ENCODE results near the gene HPSE.
"Not testable (repeated sequence)": the region's sequence is repeated elsewhere in the genome, so short reads cannot be mapped to it uniquely, and the experiment has no call there.

HPSE gene

GRCh38 chr4:83335701-83336100, 1.1 kb upstream of the HPSE start:
- no peak for DNase-seq (ENCODE audit: low read depth)
- no peak for TF ChIP-seq CTCF (conservative IDR thresholded peaks at IDR 0.05; ENCODE audit: low read depth, low read length)
- H3K4me3 ChIP-seq (ENCODE audit: low read depth, low read length): no peak overlapping the region

DNA sequence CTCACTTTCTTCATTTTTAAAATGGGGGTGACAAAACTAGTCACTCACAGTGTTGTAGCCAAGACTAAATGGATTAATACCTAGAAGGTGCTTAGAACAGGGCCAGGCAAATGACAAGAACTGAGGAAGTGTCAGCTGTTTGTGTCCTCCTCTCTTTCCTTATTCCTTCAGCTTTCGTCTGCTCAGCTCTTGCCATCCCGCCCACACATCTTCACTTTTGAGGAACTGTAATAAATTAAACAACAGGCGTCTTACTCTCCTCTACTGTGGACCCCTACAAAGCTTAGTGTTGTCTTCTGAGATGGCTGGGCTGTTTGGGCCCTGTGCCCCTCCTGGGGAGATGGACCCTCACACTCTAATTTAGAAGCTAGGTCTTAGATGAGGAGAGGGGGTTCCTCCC, 2.7 kb downstream of the HPSE start:
- no peak for TF ChIP-seq CTCF (conservative IDR thresholded peaks at IDR 0.05; ENCODE audit: low read depth, low read length)
- DNase-seq (ENCODE audit: low read depth): no peak
- no peak overlapping the region for H3K4me3 ChIP-seq (ENCODE audit: low read depth, low read length)

DNA sequence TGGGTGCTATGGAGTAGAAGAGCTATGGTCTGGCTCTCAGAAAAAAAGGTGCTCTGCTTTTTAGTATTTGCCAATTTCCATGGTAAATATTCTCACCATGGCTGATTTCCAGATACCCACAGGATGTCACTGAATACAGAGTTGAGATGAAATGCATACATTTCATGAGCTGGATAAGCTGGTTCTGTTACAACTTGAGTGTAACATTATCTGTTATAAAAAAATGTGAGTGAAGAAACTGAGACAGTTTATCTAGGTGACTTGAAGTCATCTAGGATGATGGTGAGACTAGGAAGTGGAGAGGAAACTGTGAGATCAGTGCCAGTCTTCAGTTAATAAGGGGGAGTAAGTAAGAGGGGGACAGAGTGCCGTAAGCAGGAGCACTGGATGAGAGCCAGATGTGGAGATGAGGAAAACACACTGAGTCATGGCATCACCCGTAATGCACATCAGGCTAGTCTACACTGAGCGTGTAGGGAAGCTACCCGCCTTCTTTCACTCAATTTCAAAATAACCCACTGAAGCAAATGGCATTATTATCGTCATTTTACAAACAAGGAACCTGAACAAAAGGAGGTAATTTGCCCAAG, 5.0 kb downstream of the HPSE start:
- no peak for TF ChIP-seq CTCF (conservative IDR thresholded peaks at IDR 0.05; ENCODE audit: low read depth, low read length)
- peak; percentile 41 for DNase-seq (ENCODE audit: low read depth)
- H3K4me3 ChIP-seq (ENCODE audit: low read depth, low read length): no peak overlapping the region

- peak; percentile 37 for TF ChIP-seq CTCF (conservative IDR thresholded peaks at IDR 0.05; ENCODE audit: low read depth, low read length)
- peak; percentile 15 for DNase-seq (ENCODE audit: low read depth)
- H3K4me3 ChIP-seq (ENCODE audit: low read depth, low read length): no peak overlapping the region
These were observed 6.0 kb downstream of the HPSE start for GRCh38 chr4:83328521-83329187.

GRCh38 chr4:83326546-83326945, 8.1 kb downstream of the HPSE start:
- no peak for TF ChIP-seq CTCF (conservative IDR thresholded peaks at IDR 0.05; ENCODE audit: low read depth, low read length)
- DNase-seq (ENCODE audit: low read depth): no peak
- H3K4me3 ChIP-seq (ENCODE audit: low read depth, low read length): no peak overlapping the region

GRCh38 chr4:83325306-83325705, 9.3 kb downstream of the HPSE start:
- not testable (repeated sequence) for DNase-seq (ENCODE audit: low read depth); H3K4me3 ChIP-seq (ENCODE audit: low read depth, low read length)

- H3K4me3 ChIP-seq (ENCODE audit: low read depth, low read length): no peak overlapping the region
- TF ChIP-seq CTCF (conservative IDR thresholded peaks at IDR 0.05; ENCODE audit: low read depth, low read length): no peak
- DNase-seq (ENCODE audit: low read depth): no peak
These were observed 11.5 kb downstream of the HPSE start for GRCh38 chr4:83323136-83323535.
